PC-9 (cell line): ENCODE data around the gene ACSL3. TPM values are rescaled to one million over a fixed set of nuclear protein-coding genes. Genes with fewer than 3 reads are reported as not detected.

Experiments used
- BruUV-seq: library from RNA; stranded (reverse); fragments of 400-500 nt; replicated peaks from 2 replicates; lab custom pipeline; 2021; lab: Mats Ljungman, UMichigan
- CTCF ChIA-PET: fragments of 300-600 bp; sonication (Branson Sonifier 250); formaldehyde crosslinking; loops from one replicate; lab custom pipeline; 2022; ENCODE audit warnings: antibody characterized with exemption; lab: Charles Lee
- POLR2A ChIA-PET: fragments of 300-600 bp; sonication (Branson Sonifier 250); formaldehyde crosslinking; loops from one replicate; lab custom pipeline; 2022; ENCODE audit warnings: antibody characterized with exemption; ENCODE audit not compliant: unreplicated experiment; lab: Charles Lee
- DNase-seq, 2 experiments: peaks; one replicate each; pipeline versions ENCODE4 v3.0.0 to v3.0.0-alpha.2; 2015 to 2022; ENCODE audit warnings: mixed read lengths in 1 of 2
- H2AFZ ChIP-seq: fragments of 200-600 bp; sonication (generic); 2 replicates; pipeline ENCODE4 v1.8.1; 2017; ENCODE audit warnings: antibody characterized with exemption
- H3F3A ChIP-seq: fragments of 200-600 bp; sonication (generic); 2 replicates; pipeline ENCODE4 v1.8.1; 2017; ENCODE audit warnings: antibody characterized with exemption, mild to moderate bottlenecking, low read depth; ENCODE audit not compliant: insufficient read depth
- H3K27ac ChIP-seq: fragments of 200-600 bp; sonication (generic); 2 replicates; pipeline ENCODE4 v1.6.1; 2016; ENCODE audit warnings: mixed run types
- H3K27me3 ChIP-seq: fragments of 200-600 bp; sonication (generic); 2 replicates; pipeline ENCODE4 v1.6.1; 2016; ENCODE audit warnings: low read depth, mixed run types; ENCODE audit not compliant: insufficient read depth
- H3K36me3 ChIP-seq: fragments of 200-600 bp; sonication (generic); 2 replicates; pipeline ENCODE4 v1.6.1; 2016; ENCODE audit warnings: low read depth, mixed run types
- H3K4me1 ChIP-seq: fragments of 200-600 bp; sonication (generic); replicated peaks from 2 replicates; pipeline ENCODE4 v1.6.1; 2016; ENCODE audit warnings: mixed run types; ENCODE audit not compliant: insufficient read depth
- H3K4me2 ChIP-seq: fragments of 200-600 bp; sonication (generic); 2 replicates; pipeline ENCODE4 v1.6.1; 2017; ENCODE audit warnings: mixed run types
- H3K4me3 ChIP-seq: fragments of 200-600 bp; sonication (generic); 2 replicates; pipeline ENCODE4 v1.6.1; 2016; ENCODE audit warnings: mixed run types
- H3K79me2 ChIP-seq: fragments of 200-600 bp; sonication (generic); 2 replicates; pipeline ENCODE4 v1.6.1; 2017; ENCODE audit warnings: low read depth, mixed run types
- H3K9me2 ChIP-seq: fragments of 200-600 bp; sonication (generic); 2 replicates; pipeline ENCODE4 v1.8.1; 2017; ENCODE audit warnings: mild to moderate bottlenecking; ENCODE audit not compliant: insufficient read depth
- H3K9me3 ChIP-seq: fragments of 200-600 bp; sonication (generic); 2 replicates; pipeline ENCODE4 v1.8.1; 2016; ENCODE audit warnings: low read depth; ENCODE audit not compliant: insufficient read depth
- H4K20me1 ChIP-seq: fragments of 200-600 bp; sonication (generic); 2 replicates; pipeline ENCODE4 v1.8.1; 2017; ENCODE audit not compliant: insufficient read depth
- CTCF ChIP-seq: fragments of 200-600 bp; sonication (generic); conservative IDR thresholded peaks from 2 replicates; pipeline ENCODE4 v1.6.1; 2017; ENCODE audit warnings: mixed run types, antibody characterized with exemption, mild to moderate bottlenecking, moderate library complexity
- EZH2 ChIP-seq: fragments of 200-600 bp; sonication (generic); IDR thresholded peaks from 2 replicates; pipeline ENCODE4 v1.8.0; 2017; ENCODE audit warnings: antibody characterized with exemption, low read depth
- intact Hi-C: fragments of 100-400 bp; cut with micrococcal nuclease; formaldehyde crosslinking; loops from one replicate; pipeline ENCODE4 v1.10.0; 2022; ENCODE audit not compliant: unreplicated experiment
- total RNA-seq: library from RNA; stranded (reverse); gene quantifications from 2 replicates; pipeline ENCODE4 v1.2.3, GENCODE V29; 2021

Gene ACSL3
- total RNA-seq, 1 experiment from 2014 or later: 446 TPM

GRCh38 chr2:222862106-222862908, 1.5 kb downstream of the ACSL3 start:
- Histone ChIP-seq H3K9me3 (no peaks in the 10 kb centered on the region), H3K36me3 (peaks cover 8% of the 10 kb centered on the region), H3K27me3 (no peaks in the 10 kb centered on the region), H3K4me1 (peaks cover 64% of the 10 kb centered on the region), H3K4me2 (peak overlapping the region; percentile 93), H3K4me3 (peak overlapping the region; percentile 83), H4K20me1 (peaks cover 57% of the 10 kb centered on the region), H3K27ac (peak overlapping the region; percentile 72), H3K79me2 (peaks cover 70% of the 10 kb centered on the region), H2AFZ (no peak overlapping the region), H3F3A (peaks cover 65% of the 10 kb centered on the region), H3K9me2 (no peaks in the 10 kb centered on the region)
- POLR2A ChIA-PET: interaction anchor here (0.5 to 1.0 kb wide), 9 partner anchors 20 to 782 kb away, joined by 3 to 19 read pairs (median 5); no protein-coding TSS in a partner anchor
- no peak for TF ChIP-seq EZH2
- no peak; the same call in 1 of the 2 replicates for TF ChIP-seq CTCF
- DNase-seq: peak in 1 of 2 experiments; percentile 51
- BruUV-seq: no TSS peak
- intact Hi-C loops: loop anchor here (2.0 kb wide), 1 partner anchor 58 kb away; no protein-coding TSS in a partner anchor
- CTCF ChIA-PET: interaction anchor here (0.6 to 2.8 kb wide), 9 partner anchors 15 to 155 kb away, joined by 3 to 12 read pairs (median 5); no protein-coding TSS in a partner anchor

GRCh38 chr2:222862909-222863544, 2.2 kb downstream of the ACSL3 start:
- H3K4me3 ChIP-seq: peak overlapping the region; percentile 83
- peak in 1 of 2 experiments; percentile 73 for DNase-seq
- TF ChIP-seq EZH2 (no peak), CTCF (no peak)
- H4K20me1 ChIP-seq: peaks cover 63% of the 10 kb centered on the region
- H3F3A ChIP-seq: peaks cover 65% of the 10 kb centered on the region
- H3K27ac ChIP-seq: peak overlapping the region; percentile 72
- no peaks in the 10 kb centered on the region for H3K9me3 ChIP-seq
- no peak overlapping the region for H2AFZ ChIP-seq
- CTCF ChIA-PET: interaction anchor here (0.7 to 2.8 kb wide), 4 partner anchors 19 to 66 kb away, joined by 3 to 15 read pairs (median 10); no protein-coding TSS in a partner anchor
- peaks cover 77% of the 10 kb centered on the region for H3K79me2 ChIP-seq
- H3K4me2 ChIP-seq: peak overlapping the region; percentile 93
- H3K4me1 ChIP-seq: peaks cover 72% of the 10 kb centered on the region
- no peaks in the 10 kb centered on the region for H3K9me2 ChIP-seq
- POLR2A ChIA-PET: interaction anchor here (0.5 to 0.7 kb wide), 3 partner anchors 18 to 43 kb away, joined by 3 to 5 read pairs (median 4); no protein-coding TSS in a partner anchor
- peaks cover 12% of the 10 kb centered on the region for H3K36me3 ChIP-seq
- H3K27me3 ChIP-seq: no peaks in the 10 kb centered on the region
- no TSS peak for BruUV-seq
- intact Hi-C loops: loop anchor here (2.0 kb wide), 1 partner anchor 58 kb away; no protein-coding TSS in a partner anchor

DNA sequence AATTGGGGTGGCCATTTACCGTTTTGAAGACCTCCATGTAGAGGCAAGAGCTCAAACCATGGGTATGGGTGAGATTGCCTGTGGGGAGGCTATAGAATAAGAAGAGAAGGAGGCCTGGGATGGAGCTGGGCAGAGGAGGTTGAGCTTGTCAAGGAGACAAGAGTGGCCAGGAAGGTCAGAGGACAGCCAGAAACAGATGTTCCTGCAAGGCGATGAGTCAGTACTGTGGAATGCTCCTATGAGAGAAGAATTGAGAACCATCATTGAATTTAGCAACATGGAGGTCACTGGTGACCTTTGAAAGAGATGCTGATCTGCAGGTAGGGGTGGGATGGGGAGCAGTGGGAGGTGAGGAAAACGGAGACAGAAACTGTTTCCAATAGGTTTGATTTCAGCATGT, 3.5 kb downstream of the ACSL3 start:
- peaks cover 76% of the 10 kb centered on the region for H4K20me1 ChIP-seq
- no peaks in the 10 kb centered on the region for H3K9me2 ChIP-seq
- peak; percentile 47 to 76 for DNase-seq
- H3K27me3 ChIP-seq: no peaks in the 10 kb centered on the region
- peak overlapping the region; percentile 16; the same call in 1 of the 2 replicates for H3K27ac ChIP-seq
- no TSS peak for BruUV-seq
- peak overlapping the region; percentile 93 for H3K4me2 ChIP-seq
- no peak for TF ChIP-seq EZH2
- no peak for TF ChIP-seq CTCF
- H3K36me3 ChIP-seq: peaks cover 17% of the 10 kb centered on the region
- no peaks in the 10 kb centered on the region for H3K9me3 ChIP-seq
- ChIA-PET CTCF (interaction anchor here (0.6 to 0.8 kb wide), 4 partner anchors 18 to 150 kb away, joined by 3 to 9 read pairs (median 4); no protein-coding TSS in a partner anchor), POLR2A (interaction anchor here (0.6 to 1.4 kb wide), 3 partner anchors 25 to 155 kb away, joined by 3 to 13 read pairs (median 4); no protein-coding TSS in a partner anchor)
- H2AFZ ChIP-seq: no peak overlapping the region
- peak overlapping the region; percentile 83 for H3K4me3 ChIP-seq
- intact Hi-C loops: loop anchor here (1.0 to 2.0 kb wide), 2 partner anchors 39 to 76 kb away; no protein-coding TSS in a partner anchor
- H3F3A ChIP-seq: peaks cover 56% of the 10 kb centered on the region
- H3K79me2 ChIP-seq: peaks cover 85% of the 10 kb centered on the region
- H3K4me1 ChIP-seq: peaks cover 76% of the 10 kb centered on the region
